T-helper 17 cell (primary cell): ENCODE measurements around the gene SYNPO. TPM values are rescaled to one million over a fixed set of nuclear protein-coding genes. Genes with fewer than 3 reads are reported as not detected.

Experiments
- ATAC-seq: fragments of 150-1000 bp; cut with Tn5 transposase; 2 replicates; pipeline ENCODE4 v1.10.0; 2021; ENCODE audit warnings: mild to moderate bottlenecking, moderate library complexity
- DNase-seq, 3 donors: peaks; one replicate each; pipeline versions ENCODE4 v3.0.0 to v3.0.0-alpha.2; 2020 to 2021
- H3K9me3 ChIP-seq: one replicate; pipeline ENCODE4 v1.7.0; 2013; ENCODE audit warnings: low read length, mild to moderate bottlenecking; ENCODE audit not compliant: control insufficient read depth, poor library complexity, severe bottlenecking
- H3K27ac Mint-ChIP-seq: one replicate; pipeline ENCODE4 v1.8.0; 2022; ENCODE audit warnings: mild to moderate bottlenecking, moderate library complexity, mixed read lengths
- H3K27me3 Mint-ChIP-seq: one replicate; pipeline ENCODE4 v1.8.0; 2022; ENCODE audit warnings: mixed read lengths
- H3K36me3 Mint-ChIP-seq: one replicate; pipeline ENCODE4 v1.8.0; 2022; ENCODE audit warnings: low read depth, mixed read lengths
- H3K4me1 Mint-ChIP-seq: one replicate; pipeline ENCODE4 v1.8.0; 2022; ENCODE audit warnings: mild to moderate bottlenecking, mixed read lengths
- H3K4me3 Mint-ChIP-seq: one replicate; pipeline ENCODE4 v1.8.0; 2022; ENCODE audit warnings: mild to moderate bottlenecking, moderate library complexity, mixed read lengths
- total RNA-seq, 4 donors: library from RNA in 2 of 4; stranded (reverse) in 2 of 4; gene quantifications; one replicate each; pipeline ENCODE4 v1.2.3 and lab custom pipeline; 2022 to 2026

Gene SYNPO
- total RNA-seq, 2 donors from 2014 or later: 1.5 TPM; not detected in 1

- Mint-ChIP-seq H3K4me1 (no peaks in the 10 kb centered on the region), H3K27me3 (peaks cover 18% of the 10 kb centered on the region), H3K36me3 (no peaks in the 10 kb centered on the region), H3K27ac (no peak overlapping the region), H3K4me3 (no peak overlapping the region)
- DNase-seq: no peak
- no peak for ATAC-seq
- no peaks in the 10 kb centered on the region for H3K9me3 ChIP-seq
These were observed 2.7 kb downstream of the SYNPO start for GRCh38 chr5:150642991-150643710.

GRCh38 chr5:150644058-150644457, 3.6 kb downstream of the SYNPO start:
- H3K36me3 Mint-ChIP-seq: no peaks in the 10 kb centered on the region
- DNase-seq (no peak), ATAC-seq (no peak)
- H3K4me1 Mint-ChIP-seq: no peaks in the 10 kb centered on the region
- no peak overlapping the region for H3K4me3 Mint-ChIP-seq
- H3K9me3 ChIP-seq: no peaks in the 10 kb centered on the region
- H3K27me3 Mint-ChIP-seq: peaks cover 18% of the 10 kb centered on the region
- no peak overlapping the region for H3K27ac Mint-ChIP-seq

GRCh38 chr5:150644514-150644913, 4.1 kb downstream of the SYNPO start:
- Mint-ChIP-seq H3K4me1 (no peaks in the 10 kb centered on the region), H3K36me3 (no peaks in the 10 kb centered on the region), H3K27ac (no peak overlapping the region), H3K27me3 (peaks cover 18% of the 10 kb centered on the region), H3K4me3 (no peak overlapping the region)
- H3K9me3 ChIP-seq: no peaks in the 10 kb centered on the region
- no peak for ATAC-seq
- no peak for DNase-seq

- no peak for ATAC-seq
- DNase-seq: no peak
- H3K27me3 Mint-ChIP-seq: peaks cover 11% of the 10 kb centered on the region
- no peaks in the 10 kb centered on the region for H3K4me1 Mint-ChIP-seq
- no peaks in the 10 kb centered on the region for H3K9me3 ChIP-seq
- no peaks in the 10 kb centered on the region for H3K36me3 Mint-ChIP-seq
- H3K4me3 Mint-ChIP-seq: no peak overlapping the region
- H3K27ac Mint-ChIP-seq: no peak overlapping the region
These were observed 4.7 kb downstream of the SYNPO start for GRCh38 chr5:150645070-150645700.

GRCh38 chr5:150647275-150648251, 7.1 kb downstream of the SYNPO start:
- H3K27ac Mint-ChIP-seq: no peak overlapping the region
- no peaks in the 10 kb centered on the region for H3K36me3 Mint-ChIP-seq
- H3K27me3 Mint-ChIP-seq: peaks cover 8% of the 10 kb centered on the region
- DNase-seq (no peak), ATAC-seq (no peak)
- no peaks in the 10 kb centered on the region for H3K4me1 Mint-ChIP-seq
- no peaks in the 10 kb centered on the region for H3K9me3 ChIP-seq
- H3K4me3 Mint-ChIP-seq: no peak overlapping the region

GRCh38 chr5:150648294-150649107, 8.0 kb downstream of the SYNPO start:
- peaks cover 8% of the 10 kb centered on the region for H3K27me3 Mint-ChIP-seq
- no peaks in the 10 kb centered on the region for H3K9me3 ChIP-seq
- H3K27ac Mint-ChIP-seq: no peak overlapping the region
- H3K36me3 Mint-ChIP-seq: no peaks in the 10 kb centered on the region
- ATAC-seq (no peak), DNase-seq (no peak)
- no peak overlapping the region for H3K4me3 Mint-ChIP-seq
- no peaks in the 10 kb centered on the region for H3K4me1 Mint-ChIP-seq

GRCh38 chr5:150649108-150650020, 8.9 kb downstream of the SYNPO start:
- no peaks in the 10 kb centered on the region for H3K36me3 Mint-ChIP-seq
- H3K9me3 ChIP-seq: no peaks in the 10 kb centered on the region
- DNase-seq: no peak
- peaks cover 3% of the 10 kb centered on the region for H3K4me1 Mint-ChIP-seq
- no peak for ATAC-seq
- H3K4me3 Mint-ChIP-seq: no peak overlapping the region
- H3K27ac Mint-ChIP-seq: no peak overlapping the region
- peaks cover 3% of the 10 kb centered on the region for H3K27me3 Mint-ChIP-seq

GRCh38 chr5:150650021-150651006, 9.9 kb downstream of the SYNPO start:
- Mint-ChIP-seq H3K4me3 (no peak overlapping the region), H3K27ac (peak overlapping the region; percentile 79), H3K36me3 (no peaks in the 10 kb centered on the region), H3K27me3 (no peaks in the 10 kb centered on the region), H3K4me1 (peaks cover 3% of the 10 kb centered on the region)
- no peak for DNase-seq
- no peaks in the 10 kb centered on the region for H3K9me3 ChIP-seq
- no peak for ATAC-seq

- ATAC-seq (no peak), DNase-seq (no peak)
- Mint-ChIP-seq H3K27ac (peak overlapping the region; percentile 79), H3K4me1 (peaks cover 5% of the 10 kb centered on the region), H3K4me3 (no peak overlapping the region), H3K36me3 (no peaks in the 10 kb centered on the region), H3K27me3 (no peaks in the 10 kb centered on the region)
- H3K9me3 ChIP-seq: no peaks in the 10 kb centered on the region
These were observed 10.9 kb downstream of the SYNPO start for GRCh38 chr5:150651382-150651781.

GRCh38 chr5:150651924-150652671, 11.6 kb downstream of the SYNPO start:
- no peak for DNase-seq

More at GRCh38 chr5:150651924-150652671, 11.6 kb downstream of the SYNPO start:
- Mint-ChIP-seq H3K27me3 (no peaks in the 10 kb centered on the region), H3K4me3 (no peak overlapping the region), H3K36me3 (no peaks in the 10 kb centered on the region), H3K27ac (peak overlapping the region; percentile 79), H3K4me1 (peaks cover 5% of the 10 kb centered on the region)
- no peak for ATAC-seq
- H3K9me3 ChIP-seq: no peaks in the 10 kb centered on the region
